HepG2 (cell line): ENCODE data around the gene SRRM4. TPM values are rescaled to one million over a fixed set of nuclear protein-coding genes. Genes with fewer than 3 reads are reported as not detected.

Experiments
- ATAC-seq: fragments of 200-7000 bp; cut with Tn5 transposase; 3 replicates; pipeline ENCODE4 v1.9.1; 2020; ENCODE audit warnings: mild to moderate bottlenecking, moderate library complexity
- BruUV-seq: library from RNA; stranded (reverse); fragments of 400-500 nt; replicated peaks from 2 replicates; lab custom pipeline; 2021; lab: Mats Ljungman, UMichigan
- CTCF ChIA-PET: fragments of 300-600 bp; formaldehyde crosslinking; extraction: SDS; loops from one replicate; lab custom pipeline; 2021; ENCODE audit warnings: low total read pairs, inconsistent platforms, low intra/inter-chr PET ratio; lab: Yijun Ruan, JAX
- POLR2A ChIA-PET: fragments of 350-600 bp; sonication (Branson Sonifier 250); formaldehyde crosslinking; loops from one replicate; lab custom pipeline; 2020; ENCODE audit warnings: antibody characterized with exemption, inconsistent platforms; lab: Yijun Ruan, JAX
- DNase-seq: peaks from one replicate; pipeline ENCODE4 v3.0.0-alpha.2; 2015; ENCODE audit warnings: low spot score
- FAIRE-seq: peaks from 3 replicates; lab custom pipeline; 2011; peaks lifted over from hg19 to GRCh38; lab: Jason Lieb, UNC
- H2AFZ ChIP-seq: one replicate; pipeline ENCODE4 v1.6.1; 2011; ENCODE audit warnings: low read length, inconsistent platforms
- H3K27ac ChIP-seq: fragments of 300-600 bp; 3 replicates; pipeline ENCODE4 v1.8.0; 2011; ENCODE audit warnings: mixed run types, mild to moderate bottlenecking, mixed read lengths, low read length, inconsistent platforms; ENCODE audit not compliant: insufficient read depth; ENCODE audit errors: extremely low read length
- H3K27me3 ChIP-seq, 2 experiments: fragments of 200-600 bp in 1 of 2; 2 replicates in 1 of 2; 3 replicates in 1 of 2; pipeline versions ENCODE4 v1.6.0 to v1.8.0; 2011; ENCODE audit warnings: low read length in 2 of 2, mild to moderate bottlenecking in 2 of 2, moderate library complexity in 2 of 2, inconsistent platforms in 1 of 2; ENCODE audit not compliant: insufficient read depth in 2 of 2, control insufficient read depth in 1 of 2
- H3K36me3 ChIP-seq, 2 experiments: fragments of 200-600 bp in 1 of 2; replicated peaks in 1 of 2; 2 replicates in 1 of 2; 3 replicates in 1 of 2; pipeline versions ENCODE4 v1.5.1 to v1.8.0; 2011; ENCODE audit warnings: low read length in 2 of 2, inconsistent platforms in 1 of 2; ENCODE audit not compliant: insufficient read depth in 2 of 2, control insufficient read depth in 1 of 2
- H3K4me1 ChIP-seq: 2 replicates; pipeline ENCODE4 v1.5.1; 2012; ENCODE audit warnings: low read length, inconsistent platforms; ENCODE audit not compliant: insufficient read depth
- H3K4me2 ChIP-seq: 2 replicates; pipeline ENCODE4 v1.6.0; 2011; ENCODE audit warnings: low read depth, low read length, inconsistent platforms
- H3K4me3 ChIP-seq, 3 experiments: fragments of 200-600 bp in 1 of 3; sonication (generic), shearing (Covaris generic) in 1 of 3; replicated peaks in 1 of 3; 2 replicates each; pipeline ENCODE4 v1.5.1; 2011 to 2016; ENCODE audit warnings: low read length in 3 of 3, inconsistent platforms in 2 of 3, low read depth in 2 of 3, mild to moderate bottlenecking in 2 of 3, control low read depth in 1 of 3, mixed read lengths in 1 of 3; ENCODE audit not compliant: insufficient read depth in 1 of 3
- H3K79me2 ChIP-seq: one replicate; pipeline ENCODE4 v1.6.1; 2011; ENCODE audit warnings: low read length, inconsistent platforms; ENCODE audit not compliant: insufficient read depth
- H3K9ac ChIP-seq: 2 replicates; pipeline ENCODE4 v1.6.0; 2011; ENCODE audit warnings: mild to moderate bottlenecking, low read depth, low read length, inconsistent platforms; ENCODE audit not compliant: insufficient read depth
- H3K9me3 ChIP-seq: 2 replicates; pipeline ENCODE4 v1.5.1; 2012; ENCODE audit warnings: mild to moderate bottlenecking, low read length
- H4K20me1 ChIP-seq: 2 replicates; pipeline ENCODE4 v1.6.0; 2011; ENCODE audit warnings: inconsistent platforms, mild to moderate bottlenecking, low read length, moderate library complexity; ENCODE audit not compliant: insufficient read depth
- ARNT2 ChIP-seq: sonication (generic); formaldehyde crosslinking; IDR thresholded peaks from 2 replicates; pipeline ENCODE4 v1.8.0; 2022; ENCODE audit warnings: mild to moderate bottlenecking, low read depth, missing genetic modification reagents, moderate library complexity
- CBX2 ChIP-seq, 2 experiments: fragments of 200-600 bp in 1 of 2; sonication (generic); formaldehyde crosslinking in 1 of 2; IDR thresholded peaks; 2 replicates each; pipeline versions ENCODE4 v1.7.0 to v1.8.1; 2018 to 2022; ENCODE audit warnings: low read depth in 2 of 2, low read length in 1 of 2, mild to moderate bottlenecking in 1 of 2, missing genetic modification reagents in 1 of 2
- HNRNPLL ChIP-seq: fragments of 200-400 bp; formaldehyde crosslinking; IDR thresholded peaks from 2 replicates; pipeline ENCODE4 v1.6.1; 2017; ENCODE audit warnings: mild to moderate bottlenecking, low read depth, low read length; ENCODE audit not compliant: poor library complexity, severe bottlenecking
- HNRNPUL1 ChIP-seq: fragments of 200-400 bp; formaldehyde crosslinking; IDR thresholded peaks from 2 replicates; pipeline ENCODE4 v1.6.1; 2017; ENCODE audit warnings: low read depth, mild to moderate bottlenecking, low read length, moderate library complexity
- MBD4 ChIP-seq: IDR thresholded peaks from 2 replicates; pipeline ENCODE4 v1.6.1; 2012; ENCODE audit warnings: low read length, inconsistent platforms, borderline replicate concordance
- NCOA2 ChIP-seq: sonication (generic); formaldehyde crosslinking; IDR thresholded peaks from 2 replicates; pipeline ENCODE4 v1.8.0; 2022; ENCODE audit warnings: inconsistent platforms
- PLRG1 ChIP-seq: fragments of 450-650 bp; conservative IDR thresholded peaks from 2 replicates; pipeline ENCODE4 v1.6.1; 2016
- PTBP1 ChIP-seq: fragments of 200-400 bp; formaldehyde crosslinking; IDR thresholded peaks from 2 replicates; pipeline ENCODE4 v1.6.1; 2018; ENCODE audit warnings: low read length, low read depth; ENCODE audit not compliant: poor library complexity, severe bottlenecking
- RELA ChIP-seq: sonication (generic); formaldehyde crosslinking; IDR thresholded peaks from 2 replicates; pipeline ENCODE4 v1.4.0; 2020; ENCODE audit warnings: missing genetic modification reagents
- TCF7 ChIP-seq: sonication (generic); IDR thresholded peaks from 2 replicates; pipeline ENCODE4 v1.6.1; 2016; ENCODE audit warnings: antibody characterized with exemption, low read depth
- TOE1 ChIP-seq: sonication (generic); formaldehyde crosslinking; IDR thresholded peaks from 2 replicates; pipeline ENCODE4 v1.4.0; 2020; ENCODE audit warnings: mild to moderate bottlenecking, missing genetic modification reagents
- ZBTB3 ChIP-seq: sonication (generic); formaldehyde crosslinking; IDR thresholded peaks from 2 replicates; pipeline ENCODE4 v1.4.0; 2020; ENCODE audit warnings: low read depth, mild to moderate bottlenecking, moderate library complexity, missing genetic modification reagents, borderline replicate concordance
- ZFP1 ChIP-seq: IDR thresholded peaks from 2 replicates; pipeline ENCODE4 v1.6.1; 2016
- ZNF777 ChIP-seq: sonication (generic); formaldehyde crosslinking; IDR thresholded peaks from 2 replicates; pipeline ENCODE4 v1.4.0; 2020; ENCODE audit warnings: missing genetic modification reagents
- ZNF782 ChIP-seq: sonication (generic); formaldehyde crosslinking; IDR thresholded peaks from 2 replicates; pipeline ENCODE4 v1.4.0; 2020; ENCODE audit warnings: missing genetic modification reagents, mild to moderate bottlenecking, borderline replicate concordance
- WGBS: methylation state at CpG from one replicate; pipeline ENCODE4 v1.1.6; 2017; ENCODE audit warnings: low lambda C conversion rate; 5-methylcytosine and 5-hydroxymethylcytosine counted together
- in situ Hi-C: cut with HindIII; loops from 2 replicates; pipeline ENCODE4 v1.10.0; 2017; ENCODE audit warnings: low pct_unique_long_range_greater_than_20kb; ENCODE audit not compliant: extremely low pct_ligation_motif_present
- intact Hi-C: fragments of 100-400 bp; cut with micrococcal nuclease; formaldehyde crosslinking; loops from one replicate; pipeline ENCODE4 v1.10.0; 2022; ENCODE audit not compliant: unreplicated experiment
- polyA plus RNA-seq, 8 experiments: library from polyadenylated mRNA; depleted of rRNA in 3 of 8; stranded (reverse) in 7 of 8; unstranded in 1 of 8; fragments of >200 nt; fragmentation: Illumina TruSeq in 4 of 8; extraction: Trizol in 4 of 8; gene quantifications; 2 replicates each; pipeline versions ENCODE4 v1.2.1 to v1.2.3, GENCODE V29; 2011 to 2016; ENCODE audit warnings: low read depth in 4 of 8, missing spikeins in 1 of 8, mixed read lengths in 1 of 8; ENCODE audit not compliant: insufficient read depth in 1 of 8
- total RNA-seq, 5 experiments: library from RNA; depleted of rRNA; stranded (reverse); fragments of >200 nt; fragmentation: Illumina TruSeq; extraction: Trizol; gene quantifications; 2 replicates each; pipeline ENCODE4 v1.2.3, GENCODE V29; 2016; ENCODE audit warnings: low read depth in 1 of 5
- TF ChIP-seq, protein P1 (sequence below): IDR thresholded peaks from 2 replicates; pipeline ENCODE4 v1.4.0; 2020; ENCODE audit warnings: mild to moderate bottlenecking, missing genetic modification reagents

Gene SRRM4
- total and polyA plus RNA-seq, 2 of the 13 experiments (the other 11 are each of a cell fraction or from before 2014, with no cell fraction given): not detected

DNA sequence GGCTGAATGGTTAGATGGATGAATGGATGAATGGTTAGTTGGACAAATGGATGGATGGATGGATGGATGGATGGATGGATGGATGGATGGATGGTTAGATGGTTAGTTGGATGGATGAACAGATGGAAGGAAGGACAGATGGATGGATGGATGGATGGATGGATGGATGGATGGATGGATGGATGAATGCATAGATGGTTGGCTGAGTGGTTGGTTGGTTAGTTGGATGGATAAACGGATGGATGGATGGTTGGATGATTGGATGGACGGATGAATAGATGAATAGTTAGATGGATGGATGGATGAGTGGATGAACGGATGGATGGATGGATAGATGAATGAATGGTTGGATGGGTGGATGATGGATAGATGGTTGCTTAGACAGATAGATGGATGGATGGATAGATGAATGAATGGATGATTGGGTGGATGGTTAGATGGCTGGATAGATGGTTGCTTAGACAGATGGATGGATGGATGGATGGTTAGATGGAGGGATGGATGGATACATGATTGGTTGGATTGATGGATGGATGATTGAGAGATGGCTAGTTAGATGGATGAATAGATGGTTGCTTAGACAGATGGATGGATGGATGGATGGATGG lies 148.6 kb downstream of the SRRM4 start:
- CTCF ChIA-PET: no interaction called here

More for the DNA sequence above, 148.6 kb downstream of the SRRM4 start:
- BruUV-seq: no TSS peak
- H3K4me3 ChIP-seq: no peak overlapping the region
- WGBS: 3% methylated on average over 3 of the region's 3 CpGs
- TF ChIP-seq HNRNPUL1 (no peak), ZBTB3 (no peak), RELA (no peak), TOE1 (CRISPR knock-in tag) (no peak), TCF7 (no peak), PLRG1 (no peak), PTBP1 (no peak), CBX2 (IDR thresholded peaks at IDR 0.05; ENCODE audit: low read depth, low read length) (no peak), CBX2 (CRISPR knock-in tag; IDR thresholded peaks at IDR 0.05; ENCODE audit: low read depth) (no peak), NCOA2 (CRISPR knock-in tag) (no peak), MBD4 (no peak), ARNT2 (CRISPR knock-in tag) (no peak), ZNF777 (no peak), ZNF782 (no peak), HNRNPLL (no peak), ZFP1 (CRISPR knock-in tag) (no peak)
- TF ChIP-seq, protein P1, sequence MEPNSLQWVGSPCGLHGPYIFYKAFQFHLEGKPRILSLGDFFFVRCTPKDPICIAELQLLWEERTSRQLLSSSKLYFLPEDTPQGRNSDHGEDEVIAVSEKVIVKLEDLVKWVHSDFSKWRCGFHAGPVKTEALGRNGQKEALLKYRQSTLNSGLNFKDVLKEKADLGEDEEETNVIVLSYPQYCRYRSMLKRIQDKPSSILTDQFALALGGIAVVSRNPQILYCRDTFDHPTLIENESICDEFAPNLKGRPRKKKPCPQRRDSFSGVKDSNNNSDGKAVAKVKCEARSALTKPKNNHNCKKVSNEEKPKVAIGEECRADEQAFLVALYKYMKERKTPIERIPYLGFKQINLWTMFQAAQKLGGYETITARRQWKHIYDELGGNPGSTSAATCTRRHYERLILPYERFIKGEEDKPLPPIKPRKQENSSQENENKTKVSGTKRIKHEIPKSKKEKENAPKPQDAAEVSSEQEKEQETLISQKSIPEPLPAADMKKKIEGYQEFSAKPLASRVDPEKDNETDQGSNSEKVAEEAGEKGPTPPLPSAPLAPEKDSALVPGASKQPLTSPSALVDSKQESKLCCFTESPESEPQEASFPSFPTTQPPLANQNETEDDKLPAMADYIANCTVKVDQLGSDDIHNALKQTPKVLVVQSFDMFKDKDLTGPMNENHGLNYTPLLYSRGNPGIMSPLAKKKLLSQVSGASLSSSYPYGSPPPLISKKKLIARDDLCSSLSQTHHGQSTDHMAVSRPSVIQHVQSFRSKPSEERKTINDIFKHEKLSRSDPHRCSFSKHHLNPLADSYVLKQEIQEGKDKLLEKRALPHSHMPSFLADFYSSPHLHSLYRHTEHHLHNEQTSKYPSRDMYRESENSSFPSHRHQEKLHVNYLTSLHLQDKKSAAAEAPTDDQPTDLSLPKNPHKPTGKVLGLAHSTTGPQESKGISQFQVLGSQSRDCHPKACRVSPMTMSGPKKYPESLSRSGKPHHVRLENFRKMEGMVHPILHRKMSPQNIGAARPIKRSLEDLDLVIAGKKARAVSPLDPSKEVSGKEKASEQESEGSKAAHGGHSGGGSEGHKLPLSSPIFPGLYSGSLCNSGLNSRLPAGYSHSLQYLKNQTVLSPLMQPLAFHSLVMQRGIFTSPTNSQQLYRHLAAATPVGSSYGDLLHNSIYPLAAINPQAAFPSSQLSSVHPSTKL (CRISPR knock-in tag): no peak
- in situ Hi-C loops: no loop called here
- no peaks in the 10 kb centered on the region for H3K79me2 ChIP-seq
- DNase-seq: no peak
- no peaks in the 10 kb centered on the region for H3K9me3 ChIP-seq
- no peak overlapping the region for H2AFZ ChIP-seq
- POLR2A ChIA-PET: no interaction called here
- no peaks in the 10 kb centered on the region for H3K36me3 ChIP-seq
- H3K27me3 ChIP-seq: no peaks in the 10 kb centered on the region
- H3K27ac ChIP-seq: no peak overlapping the region
- ATAC-seq: no peak
- no peak overlapping the region for H3K4me2 ChIP-seq
- intact Hi-C loops: no loop called here
- no peak overlapping the region for H3K9ac ChIP-seq
- FAIRE-seq: no peak
- H3K4me1 ChIP-seq: no peaks in the 10 kb centered on the region
- no peaks in the 10 kb centered on the region for H4K20me1 ChIP-seq
